GM23338 (cell line): Measurements from ENCODE around the gene TMEM117.

Experiments
- CREB1 ChIP-seq: fragments of 250-450 bp; sonication (Bioruptor Pico); IDR thresholded peaks from 2 replicates; pipeline ENCODE4 v1.5.0; 2020; ENCODE audit warnings: low read depth, mild to moderate bottlenecking, moderate library complexity
- CTCF ChIP-seq, 2 experiments: fragments of 200-600 bp in 1 of 2; sonication (generic) in 1 of 2; conservative IDR thresholded peaks; 2 replicates each; pipeline versions ENCODE4 v1.5.1 to v1.6.1; 2016 to 2017; ENCODE audit warnings: antibody characterized with exemption in 2 of 2, low read depth in 2 of 2, mild to moderate bottlenecking in 2 of 2, moderate library complexity in 1 of 2
- EZH2 ChIP-seq: fragments of 200-600 bp; sonication (generic); IDR thresholded peaks from one replicate; pipeline ENCODE4 v1.8.0; 2017; ENCODE audit warnings: antibody characterized with exemption, mild to moderate bottlenecking, low read depth; ENCODE audit not compliant: unreplicated experiment
- JUNB ChIP-seq: IDR thresholded peaks from one replicate; pipeline ENCODE4 v1.6.1; 2016; ENCODE audit warnings: antibody characterized with exemption; ENCODE audit not compliant: unreplicated experiment
- POLR2AphosphoS5 ChIP-seq: IDR thresholded peaks from 2 replicates; pipeline ENCODE4 v1.6.1; 2016; ENCODE audit warnings: antibody characterized with exemption, low read depth

GRCh38 chr12:43840338-43840737 lies 4.5 kb downstream of the TMEM117 start:
- TF ChIP-seq CTCF (conservative IDR thresholded peaks at IDR 0.05; ENCODE audit: low read depth in 2 of 2) (no peak), CREB1 (CRISPR knock-in tag) (no peak), POLR2AphosphoS5 (no peak), EZH2 (no peak), JUNB (no peak)
